B cell (primary cell): ENCODE data around the gene NUDT16L1. TPM values are rescaled to one million over a fixed set of nuclear protein-coding genes. Genes with fewer than 3 reads are reported as not detected.

Source experiments
- ATAC-seq: fragments of 200-7000 bp; cut with Tn5 transposase; one replicate; pipeline ENCODE4 v1.10.0; 2021; ENCODE audit warnings: low read depth, mild to moderate bottlenecking, moderate number of reproducible peaks, moderate library complexity
- CTCF ChIA-PET: fragments of 350-600 bp; sonication (Branson Sonifier 250); formaldehyde crosslinking; loops from one replicate; lab custom pipeline; 2021; ENCODE audit warnings: antibody characterized with exemption, inconsistent platforms; lab: Charles Lee
- POLR2A ChIA-PET: fragments of 350-600 bp; sonication (Branson Sonifier 250); formaldehyde crosslinking; loops from one replicate; lab custom pipeline; 2021; ENCODE audit warnings: antibody characterized with exemption; lab: Charles Lee
- DNase-seq: peaks from one replicate; pipeline ENCODE4 v3.0.0; 2013
- H2AFZ ChIP-seq: 2 replicates; pipeline ENCODE4 v1.6.1; 2012; ENCODE audit warnings: mild to moderate bottlenecking, low read depth, low read length; ENCODE audit not compliant: insufficient read depth, poor library complexity, severe bottlenecking
- H3K27ac ChIP-seq, 2 donors: 1 replicate in 1 of 2; 2 replicates in 1 of 2; pipeline ENCODE4 v1.5.1; 2012 to 2013; ENCODE audit warnings: low read length in 2 of 2, mild to moderate bottlenecking in 2 of 2, moderate library complexity in 1 of 2
- H3K27me3 ChIP-seq, 4 experiments: fragments of 200-600 bp in 1 of 4; sonication (generic) in 1 of 4; replicated peaks in 1 of 4; 1 replicate in 2 of 4; 2 replicates in 2 of 4; pipeline versions ENCODE4 v1.6.1 to v1.7.0; 2013 to 2016; ENCODE audit warnings: low read length in 3 of 4, mild to moderate bottlenecking in 2 of 4, mixed read lengths in 1 of 4, moderate library complexity in 1 of 4; ENCODE audit not compliant: insufficient read depth in 4 of 4, control insufficient read depth in 3 of 4; ENCODE audit errors: control extremely low read depth in 1 of 4
- H3K36me3 ChIP-seq, 2 experiments: replicated peaks in 1 of 2; 1 replicate in 1 of 2; 2 replicates in 1 of 2; pipeline versions ENCODE4 v1.6.1 to v1.7.1; 2013; ENCODE audit warnings: low read length in 1 of 2; ENCODE audit not compliant: insufficient read depth in 2 of 2, control insufficient read depth in 1 of 2; ENCODE audit errors: control extremely low read depth in 1 of 2, extremely low read depth in 1 of 2
- H3K4me1 ChIP-seq, 2 donors: fragments of 200-600 bp in 1 of 2; sonication (generic) in 1 of 2; 1 replicate in 1 of 2; 2 replicates in 1 of 2; pipeline versions ENCODE4 v1.5.1 to v1.6.1; 2013 to 2017; ENCODE audit warnings: low read length in 2 of 2; ENCODE audit not compliant: control insufficient read depth in 2 of 2, insufficient read depth in 2 of 2
- H3K4me2 ChIP-seq: replicated peaks from 2 replicates; pipeline ENCODE3; 2012; ENCODE audit warnings: mild to moderate bottlenecking, low read depth, low read length; ENCODE audit not compliant: poor library complexity, severe bottlenecking
- H3K4me3 ChIP-seq, 5 experiments: fragments of 200-600 bp in 1 of 5; sonication (generic) in 1 of 5; 1 replicate in 3 of 5; 2 replicates in 2 of 5; pipeline versions ENCODE4 v1.5.1 to v1.7.0; 2011 to 2016; ENCODE audit warnings: low read length in 4 of 5, mild to moderate bottlenecking in 4 of 5, low read depth in 2 of 5, control low read depth in 1 of 5, moderate library complexity in 1 of 5; ENCODE audit not compliant: insufficient read depth in 1 of 5; ENCODE audit errors: control extremely low read depth in 1 of 5, extremely low read depth in 1 of 5
- H3K79me2 ChIP-seq: fragments of 200-600 bp; sonication (generic); one replicate; pipeline ENCODE4 v1.6.0; 2016; ENCODE audit warnings: low read length; ENCODE audit not compliant: control insufficient read depth, insufficient read depth
- H3K9ac ChIP-seq: fragments of 200-600 bp; sonication (generic); 2 replicates; pipeline ENCODE4 v1.6.1; 2017; ENCODE audit warnings: mild to moderate bottlenecking, low read length, moderate library complexity
- H3K9me3 ChIP-seq, 3 donors: one replicate each; pipeline versions ENCODE4 v1.6.1 to v1.7.1; 2013; ENCODE audit warnings: low read length in 2 of 3; ENCODE audit not compliant: control insufficient read depth in 2 of 3, insufficient read depth in 1 of 3; ENCODE audit errors: control extremely low read depth in 1 of 3
- H4K20me1 ChIP-seq: 2 replicates; pipeline ENCODE4 v1.6.0; 2012; ENCODE audit warnings: mild to moderate bottlenecking, low read length; ENCODE audit not compliant: insufficient read depth, control insufficient read depth, poor library complexity, severe bottlenecking
- H3K27ac Mint-ChIP-seq: one replicate; pipeline ENCODE4 v1.8.0; 2021; ENCODE audit warnings: mixed read lengths
- H3K27me3 Mint-ChIP-seq: one replicate; pipeline ENCODE4 v1.8.0; 2021; ENCODE audit warnings: mixed read lengths
- H3K4me1 Mint-ChIP-seq: one replicate; pipeline ENCODE4 v1.8.0; 2021; ENCODE audit warnings: mixed read lengths
- H3K4me3 Mint-ChIP-seq: one replicate; pipeline ENCODE4 v1.8.0; 2021; ENCODE audit warnings: mixed read lengths
- H3K9me3 Mint-ChIP-seq: one replicate; pipeline ENCODE4 v1.8.0; 2022; ENCODE audit warnings: mixed read lengths; ENCODE audit not compliant: insufficient read depth
- EZH2 ChIP-seq: IDR thresholded peaks from 2 replicates; pipeline ENCODE4 v1.6.1; 2012; ENCODE audit warnings: borderline replicate concordance, low read depth, mild to moderate bottlenecking, moderate library complexity, low read length; ENCODE audit not compliant: insufficient read depth, poor library complexity, severe bottlenecking
- WGBS: methylation state at CpG from one replicate; pipeline ENCODE4 v1.1.5; 2013; ENCODE audit warnings: missing lambda C conversion rate; ENCODE audit not compliant: insufficient coverage; 5-methylcytosine and 5-hydroxymethylcytosine counted together
- intact Hi-C: fragments of 100-400 bp; cut with micrococcal nuclease; formaldehyde crosslinking; loops from one replicate; pipeline ENCODE4 v1.10.0; 2022
- polyA plus RNA-seq: library from polyadenylated mRNA; depleted of rRNA; stranded (reverse); fragments of >200 nt; gene quantifications from 2 replicates; pipeline ENCODE4 v1.2.3, GENCODE V29; 2012
- total RNA-seq, 2 donors: library from RNA; stranded (reverse); fragments of 120-200 nt in 1 of 2; gene quantifications; 1 replicate in 1 of 2; 2 replicates in 1 of 2; pipeline versions ENCODE4 v1.2.3 to v1.2.4, GENCODE V29; 2013 to 2022
- TF ChIP-seq, protein P1 (sequence below): fragments of 200-600 bp; IDR thresholded peaks from one replicate; pipeline ENCODE4 v1.8.0; 2022; ENCODE audit warnings: antibody characterized with exemption, mild to moderate bottlenecking

The NUDT16L1 gene
- total and polyA plus RNA-seq, 2 donors (not counting 1 experiment from before 2014, with no cell fraction given): 38.5 to 59.2 TPM

GRCh38 chr16:4743226-4743878 is 50.0 kb downstream of the NUDT16L1 start:
- no peaks in the 10 kb centered on the region for H4K20me1 ChIP-seq
- no peaks in the 10 kb centered on the region for H3K36me3 ChIP-seq
- H3K27ac ChIP-seq: no peak overlapping the region
- no peaks in the 10 kb centered on the region for H3K79me2 ChIP-seq
- intact Hi-C loops: no loop called here
- Mint-ChIP-seq H3K4me1 (peaks cover 24% of the 10 kb centered on the region), H3K9me3 (no peaks in the 10 kb centered on the region), H3K27ac (no peak overlapping the region), H3K4me3 (peak overlapping the region; percentile 62), H3K27me3 (peaks cover 4% of the 10 kb centered on the region)
- no peak overlapping the region for H3K4me3 ChIP-seq
- H3K9me3 ChIP-seq: no peaks in the 10 kb centered on the region
- ChIA-PET POLR2A (no interaction called here), CTCF (no interaction called here)
- peaks cover 0 to 5% (median 2%) of the 10 kb centered on the region in 4 experiments for H3K27me3 ChIP-seq
- peak overlapping the region; percentile 45 for H3K4me2 ChIP-seq
- no peak for TF ChIP-seq EZH2
- TF ChIP-seq, protein P1, sequence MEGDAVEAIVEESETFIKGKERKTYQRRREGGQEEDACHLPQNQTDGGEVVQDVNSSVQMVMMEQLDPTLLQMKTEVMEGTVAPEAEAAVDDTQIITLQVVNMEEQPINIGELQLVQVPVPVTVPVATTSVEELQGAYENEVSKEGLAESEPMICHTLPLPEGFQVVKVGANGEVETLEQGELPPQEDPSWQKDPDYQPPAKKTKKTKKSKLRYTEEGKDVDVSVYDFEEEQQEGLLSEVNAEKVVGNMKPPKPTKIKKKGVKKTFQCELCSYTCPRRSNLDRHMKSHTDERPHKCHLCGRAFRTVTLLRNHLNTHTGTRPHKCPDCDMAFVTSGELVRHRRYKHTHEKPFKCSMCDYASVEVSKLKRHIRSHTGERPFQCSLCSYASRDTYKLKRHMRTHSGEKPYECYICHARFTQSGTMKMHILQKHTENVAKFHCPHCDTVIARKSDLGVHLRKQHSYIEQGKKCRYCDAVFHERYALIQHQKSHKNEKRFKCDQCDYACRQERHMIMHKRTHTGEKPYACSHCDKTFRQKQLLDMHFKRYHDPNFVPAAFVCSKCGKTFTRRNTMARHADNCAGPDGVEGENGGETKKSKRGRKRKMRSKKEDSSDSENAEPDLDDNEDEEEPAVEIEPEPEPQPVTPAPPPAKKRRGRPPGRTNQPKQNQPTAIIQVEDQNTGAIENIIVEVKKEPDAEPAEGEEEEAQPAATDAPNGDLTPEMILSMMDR: no peak
- ATAC-seq (no peak), DNase-seq (no peak)
- H3K9ac ChIP-seq: no peak overlapping the region
- H3K4me1 ChIP-seq: peaks cover 0 to 20% of the 10 kb centered on the region in 2 donors
- H2AFZ ChIP-seq: no peak overlapping the region
- 50% methylated on average over 5 of the region's 14 CpGs for WGBS

- Histone ChIP-seq H3K27ac (no peak overlapping the region), H3K9me3 (no peaks in the 10 kb centered on the region), H3K4me1 (peaks cover 0 to 23% of the 10 kb centered on the region in 2 donors), H3K4me3 (no peak overlapping the region), H3K79me2 (no peaks in the 10 kb centered on the region), H3K36me3 (no peaks in the 10 kb centered on the region), H2AFZ (no peak overlapping the region), H4K20me1 (no peaks in the 10 kb centered on the region), H3K27me3 (peaks cover 0 to 5% (median 2%) of the 10 kb centered on the region in 4 experiments), H3K4me2 (no peak overlapping the region), H3K9ac (no peak overlapping the region)
- TF ChIP-seq EZH2: no peak
- TF ChIP-seq, protein P1: no peak
- Mint-ChIP-seq H3K27ac (no peak overlapping the region), H3K4me3 (no peak overlapping the region), H3K27me3 (peaks cover 4% of the 10 kb centered on the region), H3K9me3 (no peaks in the 10 kb centered on the region), H3K4me1 (peaks cover 29% of the 10 kb centered on the region)
- intact Hi-C loops: no loop called here
- DNase-seq: no peak
- ATAC-seq: no peak
- ChIA-PET POLR2A (no interaction called here), CTCF (no interaction called here)
- 87% methylated on average over 10 of the region's 13 CpGs for WGBS
These were observed 51.4 kb downstream of the NUDT16L1 start for GRCh38 chr16:4744555-4745273.
